Activated naive CD4-positive, alpha-beta T cell treated with anti-CD3 and anti-CD28 coated beads for 36 hours (primary cell): ENCODE data around the gene CHN1. TPM values are rescaled to one million over a fixed set of nuclear protein-coding genes. Genes with fewer than 3 reads are reported as not detected.
A peak's percentile ranks its signal among the peaks of the same experiment; 100 is the strongest.

ENCODE experiments used
- CTCF ChIA-PET: fragments of 350-600 bp; sonication (Branson Sonifier 250); formaldehyde crosslinking; loops from one replicate; lab custom pipeline; 2021; ENCODE audit warnings: antibody characterized with exemption; lab: Charles Lee
- DNase-seq: peaks from one replicate; pipeline ENCODE4 v3.0.0-alpha.2; 2020
- H3K27ac Mint-ChIP-seq: one replicate; pipeline ENCODE4 v1.8.0; 2021; ENCODE audit warnings: mild to moderate bottlenecking, mixed read lengths
- H3K27me3 Mint-ChIP-seq: one replicate; pipeline ENCODE4 v1.8.0; 2021; ENCODE audit warnings: low read depth, mixed read lengths
- H3K36me3 Mint-ChIP-seq: one replicate; pipeline ENCODE4 v1.8.0; 2021; ENCODE audit warnings: low read depth, mixed read lengths
- H3K4me1 Mint-ChIP-seq: one replicate; pipeline ENCODE4 v1.8.0; 2021; ENCODE audit warnings: low read depth, mixed read lengths
- H3K4me3 Mint-ChIP-seq: one replicate; pipeline ENCODE4 v1.8.0; 2021; ENCODE audit warnings: mild to moderate bottlenecking, moderate library complexity, mixed read lengths
- H3K9me3 Mint-ChIP-seq: one replicate; pipeline ENCODE4 v1.8.0; 2021; ENCODE audit warnings: mixed read lengths
- intact Hi-C: fragments of 100-400 bp; cut with micrococcal nuclease; formaldehyde crosslinking; loops from one replicate; pipeline ENCODE4 v1.15.1; 2023
- total RNA-seq, 2 experiments: library from RNA; stranded (reverse); gene quantifications; one replicate each; pipeline ENCODE4 v1.2.3, GENCODE V29; 2021

Gene CHN1
- total RNA-seq, 2 experiments from 2014 or later: 2.1 to 3.3 TPM

GRCh38 chr2:174776223-174776622 lies 229.0 kb downstream of the CHN1 start:
- H3K4me1 Mint-ChIP-seq: peaks cover 45% of the 10 kb centered on the region

GRCh38 chr2:174775571-174775980 lies 229.6 kb downstream of the CHN1 start:
- Mint-ChIP-seq H3K9me3 (no peaks in the 10 kb centered on the region), H3K4me1 (peaks cover 44% of the 10 kb centered on the region), H3K27ac (no peak overlapping the region), H3K36me3 (no peaks in the 10 kb centered on the region), H3K4me3 (no peak overlapping the region), H3K27me3 (no peaks in the 10 kb centered on the region)
- intact Hi-C loops: loop anchor here (10.0 kb wide), 1 partner anchor 129 kb away; no protein-coding TSS in a partner anchor
- CTCF ChIA-PET: interaction anchor here (0.6 to 3.9 kb wide), 10 partner anchors 10 to 111 kb away, joined by 3 to 15 read pairs (median 3); no protein-coding TSS in a partner anchor
- no peak for DNase-seq

More at GRCh38 chr2:174776223-174776622, 229.0 kb downstream of the CHN1 start:
- CTCF ChIA-PET: interaction anchor here (0.5 to 3.9 kb wide), 7 partner anchors 9 to 223 kb away, joined by 3 to 15 read pairs (median 3); no protein-coding TSS in a partner anchor
- no peak overlapping the region for H3K4me3 Mint-ChIP-seq
- no peaks in the 10 kb centered on the region for H3K27me3 Mint-ChIP-seq
- intact Hi-C loops: loop anchor here (10.0 kb wide), 1 partner anchor 129 kb away; no protein-coding TSS in a partner anchor
- H3K27ac Mint-ChIP-seq: no peak overlapping the region
- H3K36me3 Mint-ChIP-seq: no peaks in the 10 kb centered on the region
- H3K9me3 Mint-ChIP-seq: no peaks in the 10 kb centered on the region
- DNase-seq: peak; percentile 27

DNA sequence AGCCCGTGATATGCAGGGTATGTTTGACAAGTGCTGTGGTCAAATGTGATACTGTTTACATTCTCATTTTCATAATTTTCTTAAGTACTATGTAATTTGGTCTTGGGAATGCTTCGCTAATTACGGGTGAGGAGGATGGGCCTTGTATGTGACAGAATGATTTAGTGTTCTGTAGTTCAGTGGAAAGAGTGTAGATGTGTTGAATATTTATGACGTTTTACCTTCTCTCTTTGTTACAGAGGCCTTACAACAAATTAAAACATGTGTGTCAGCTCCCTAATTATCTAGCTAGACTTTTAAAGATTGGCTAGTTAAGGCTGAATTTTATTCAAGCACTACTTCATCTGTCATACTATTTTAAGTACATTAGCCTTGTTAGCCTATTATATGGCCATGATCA lies 230.3 kb downstream of the CHN1 start:
- intact Hi-C loops: loop anchor here (5.0 to 10.0 kb wide), 2 partner anchors 130 to 152 kb away; no protein-coding TSS in a partner anchor
- no peak overlapping the region for H3K4me3 Mint-ChIP-seq
- H3K9me3 Mint-ChIP-seq: no peaks in the 10 kb centered on the region
- no peaks in the 10 kb centered on the region for H3K27me3 Mint-ChIP-seq
- CTCF ChIA-PET: interaction anchor here (0.6 to 3.9 kb wide), 9 partner anchors 9 to 397 kb away, joined by 3 to 15 read pairs (median 4); no protein-coding TSS in a partner anchor
- DNase-seq: no peak
- H3K27ac Mint-ChIP-seq: no peak overlapping the region
- no peaks in the 10 kb centered on the region for H3K36me3 Mint-ChIP-seq
- H3K4me1 Mint-ChIP-seq: peaks cover 39% of the 10 kb centered on the region

- no peaks in the 10 kb centered on the region for H3K27me3 Mint-ChIP-seq
- H3K9me3 Mint-ChIP-seq: no peaks in the 10 kb centered on the region
Observed at GRCh38 chr2:174773215-174773614, 232.0 kb downstream of the CHN1 start.

DNA sequence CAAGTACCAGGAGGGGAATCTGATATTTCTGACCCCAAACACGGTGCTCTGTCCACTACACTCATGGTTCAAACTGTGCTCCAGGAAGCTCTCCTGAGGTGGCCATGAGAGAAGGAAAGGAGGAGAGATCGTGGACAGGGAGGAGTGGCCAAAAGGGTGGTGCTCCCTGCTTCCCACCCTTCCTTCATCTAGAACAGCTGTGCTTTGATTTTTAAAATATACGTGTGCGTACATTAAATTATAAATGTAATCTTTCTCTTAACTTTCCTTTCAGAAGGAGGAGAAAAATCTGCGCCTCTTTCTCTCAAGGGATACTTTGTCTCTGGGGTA lies 232.7 kb downstream of the CHN1 start:
- no peak for DNase-seq
- Mint-ChIP-seq H3K4me3 (no peak overlapping the region), H3K9me3 (no peaks in the 10 kb centered on the region), H3K36me3 (no peaks in the 10 kb centered on the region), H3K27ac (no peak overlapping the region), H3K27me3 (no peaks in the 10 kb centered on the region), H3K4me1 (peaks cover 17% of the 10 kb centered on the region)
- CTCF ChIA-PET: interaction anchor here (0.8 to 4.7 kb wide), 13 partner anchors 10 to 264 kb away, joined by 3 to 42 read pairs (median 7); partner anchors contain the start of gene CHN1
- intact Hi-C loops: loop anchor here (5.0 to 10.0 kb wide), 2 partner anchors 132 to 155 kb away; no protein-coding TSS in a partner anchor

More at GRCh38 chr2:174773215-174773614, 232.0 kb downstream of the CHN1 start:
- CTCF ChIA-PET: interaction anchor here (0.8 to 4.7 kb wide), 7 partner anchors 20 to 263 kb away, joined by 3 to 42 read pairs (median 3); no protein-coding TSS in a partner anchor
- intact Hi-C loops: loop anchor here (5.0 to 10.0 kb wide), 2 partner anchors 132 to 154 kb away; no protein-coding TSS in a partner anchor
- Mint-ChIP-seq H3K4me1 (peaks cover 25% of the 10 kb centered on the region), H3K4me3 (no peak overlapping the region), H3K27ac (no peak overlapping the region), H3K36me3 (no peaks in the 10 kb centered on the region)
- no peak for DNase-seq

DNA sequence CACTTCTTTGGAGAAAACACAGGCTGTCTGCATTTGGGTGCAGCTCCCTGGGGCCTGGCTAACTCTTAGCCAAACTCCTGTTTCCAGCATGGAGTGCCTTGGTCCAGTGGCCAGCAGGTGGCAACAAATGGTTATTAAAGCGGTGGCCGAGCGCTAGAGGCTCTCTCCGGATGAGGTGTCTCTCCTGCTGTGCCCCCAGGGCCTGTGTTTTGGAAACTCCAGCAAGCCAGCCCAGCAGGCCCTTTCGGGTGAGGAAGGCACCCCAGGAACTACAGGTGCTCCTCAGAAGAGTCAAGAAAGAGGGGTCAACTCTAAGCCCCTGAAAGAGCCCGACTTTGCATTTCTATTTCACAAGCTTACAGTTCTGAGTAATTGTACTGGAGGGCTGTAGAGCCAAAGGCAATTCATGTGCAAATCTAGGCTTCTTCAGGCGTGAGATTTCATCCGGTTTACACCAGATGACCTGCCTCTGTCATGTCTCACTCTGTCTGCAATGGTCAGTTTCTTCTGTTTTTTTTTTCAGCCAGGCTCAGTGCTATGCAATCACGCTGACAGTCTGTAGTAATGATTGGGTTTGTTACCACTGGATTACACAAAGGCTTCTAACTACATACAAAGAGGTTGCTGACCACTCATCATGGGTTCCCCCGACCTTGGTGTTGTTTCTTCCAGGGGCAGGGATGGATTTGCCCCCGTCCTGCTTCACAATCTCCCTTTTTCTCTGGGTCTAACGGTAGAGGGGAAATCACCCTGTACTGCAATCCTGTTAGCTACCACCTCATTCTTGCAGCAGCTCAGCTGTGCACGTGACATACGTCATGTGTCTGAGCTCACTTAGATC lies 233.3 kb downstream of the CHN1 start:
- no peaks in the 10 kb centered on the region for H3K9me3 Mint-ChIP-seq
- intact Hi-C loops: loop anchor here (1.0 to 10.0 kb wide), 5 partner anchors 75 to 218 kb away; no protein-coding TSS in a partner anchor
- H3K4me3 Mint-ChIP-seq: no peak overlapping the region
- H3K27me3 Mint-ChIP-seq: no peaks in the 10 kb centered on the region
- no peak overlapping the region for H3K27ac Mint-ChIP-seq
- H3K36me3 Mint-ChIP-seq: no peaks in the 10 kb centered on the region
- CTCF ChIA-PET: interaction anchor here (0.7 to 4.7 kb wide), 25 partner anchors 10 to 292 kb away, joined by 3 to 42 read pairs (median 4); partner anchors contain the start of gene CHN1
- H3K4me1 Mint-ChIP-seq: peaks cover 13% of the 10 kb centered on the region
- DNase-seq: peak; percentile 74

- CTCF ChIA-PET: interaction anchor here (0.6 to 4.7 kb wide), 23 partner anchors 9 to 292 kb away, joined by 3 to 42 read pairs (median 4); partner anchors contain the start of gene CHN1
- no peak for DNase-seq
- intact Hi-C loops: loop anchor here (1.0 to 10.0 kb wide), 5 partner anchors 74 to 219 kb away; no protein-coding TSS in a partner anchor
- H3K27ac Mint-ChIP-seq: no peak overlapping the region
- no peaks in the 10 kb centered on the region for H3K9me3 Mint-ChIP-seq
- H3K36me3 Mint-ChIP-seq: no peaks in the 10 kb centered on the region
- peaks cover 8% of the 10 kb centered on the region for H3K4me1 Mint-ChIP-seq
- H3K4me3 Mint-ChIP-seq: no peak overlapping the region
- no peaks in the 10 kb centered on the region for H3K27me3 Mint-ChIP-seq
Observed at GRCh38 chr2:174771136-174771535, 234.0 kb downstream of the CHN1 start.

DNA sequence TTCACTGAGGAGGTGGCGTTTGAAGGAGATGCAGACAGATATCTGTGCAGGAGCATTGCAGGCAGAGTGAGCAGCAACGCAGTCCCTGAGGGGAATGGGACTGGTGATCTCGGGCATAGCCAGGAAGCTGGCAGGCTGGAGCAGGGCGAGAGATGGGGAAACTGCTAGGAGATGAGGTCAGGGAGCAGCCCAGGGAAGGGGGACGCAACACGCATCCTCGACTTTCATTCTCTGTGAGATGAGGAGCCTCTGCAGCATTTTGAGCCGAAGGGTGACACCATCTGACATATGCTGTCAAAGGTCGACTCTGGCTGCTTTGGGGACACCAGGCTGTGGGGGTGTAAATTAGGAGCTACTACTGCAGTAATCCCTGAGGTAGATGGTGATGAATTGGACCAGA lies 236.6 kb downstream of the CHN1 start:
- intact Hi-C loops: no loop called here
- no peaks in the 10 kb centered on the region for H3K27me3 Mint-ChIP-seq

GRCh38 chr2:174766271-174766670 lies 238.9 kb downstream of the CHN1 start:
- no peaks in the 10 kb centered on the region for H3K9me3 Mint-ChIP-seq
- no peak overlapping the region for H3K27ac Mint-ChIP-seq
- no peak overlapping the region for H3K4me3 Mint-ChIP-seq
- no peaks in the 10 kb centered on the region for H3K36me3 Mint-ChIP-seq
- H3K27me3 Mint-ChIP-seq: no peaks in the 10 kb centered on the region
- no peak for DNase-seq
- intact Hi-C loops: no loop called here
- CTCF ChIA-PET: interaction anchor here (1.4 kb wide), 1 partner anchor 9 kb away, joined by 5 read pairs; no protein-coding TSS in a partner anchor
- H3K4me1 Mint-ChIP-seq: peaks cover 8% of the 10 kb centered on the region

More for the DNA sequence above, 236.6 kb downstream of the CHN1 start:
- no peaks in the 10 kb centered on the region for H3K4me1 Mint-ChIP-seq
- no peaks in the 10 kb centered on the region for H3K9me3 Mint-ChIP-seq
- H3K4me3 Mint-ChIP-seq: no peak overlapping the region
- no peak for DNase-seq
- no peak overlapping the region for H3K27ac Mint-ChIP-seq
- CTCF ChIA-PET: no interaction called here
- H3K36me3 Mint-ChIP-seq: no peaks in the 10 kb centered on the region

GRCh38 chr2:174765576-174765975 lies 239.6 kb downstream of the CHN1 start:
- Mint-ChIP-seq H3K4me1 (peaks cover 8% of the 10 kb centered on the region), H3K4me3 (no peak overlapping the region), H3K27ac (no peak overlapping the region), H3K27me3 (no peaks in the 10 kb centered on the region), H3K9me3 (no peaks in the 10 kb centered on the region), H3K36me3 (no peaks in the 10 kb centered on the region)
- CTCF ChIA-PET: interaction anchor here (0.7 to 5.1 kb wide), 4 partner anchors 10 to 224 kb away, joined by 3 to 26 read pairs (median 4); no protein-coding TSS in a partner anchor
- DNase-seq: no peak
- intact Hi-C loops: no loop called here

DNA sequence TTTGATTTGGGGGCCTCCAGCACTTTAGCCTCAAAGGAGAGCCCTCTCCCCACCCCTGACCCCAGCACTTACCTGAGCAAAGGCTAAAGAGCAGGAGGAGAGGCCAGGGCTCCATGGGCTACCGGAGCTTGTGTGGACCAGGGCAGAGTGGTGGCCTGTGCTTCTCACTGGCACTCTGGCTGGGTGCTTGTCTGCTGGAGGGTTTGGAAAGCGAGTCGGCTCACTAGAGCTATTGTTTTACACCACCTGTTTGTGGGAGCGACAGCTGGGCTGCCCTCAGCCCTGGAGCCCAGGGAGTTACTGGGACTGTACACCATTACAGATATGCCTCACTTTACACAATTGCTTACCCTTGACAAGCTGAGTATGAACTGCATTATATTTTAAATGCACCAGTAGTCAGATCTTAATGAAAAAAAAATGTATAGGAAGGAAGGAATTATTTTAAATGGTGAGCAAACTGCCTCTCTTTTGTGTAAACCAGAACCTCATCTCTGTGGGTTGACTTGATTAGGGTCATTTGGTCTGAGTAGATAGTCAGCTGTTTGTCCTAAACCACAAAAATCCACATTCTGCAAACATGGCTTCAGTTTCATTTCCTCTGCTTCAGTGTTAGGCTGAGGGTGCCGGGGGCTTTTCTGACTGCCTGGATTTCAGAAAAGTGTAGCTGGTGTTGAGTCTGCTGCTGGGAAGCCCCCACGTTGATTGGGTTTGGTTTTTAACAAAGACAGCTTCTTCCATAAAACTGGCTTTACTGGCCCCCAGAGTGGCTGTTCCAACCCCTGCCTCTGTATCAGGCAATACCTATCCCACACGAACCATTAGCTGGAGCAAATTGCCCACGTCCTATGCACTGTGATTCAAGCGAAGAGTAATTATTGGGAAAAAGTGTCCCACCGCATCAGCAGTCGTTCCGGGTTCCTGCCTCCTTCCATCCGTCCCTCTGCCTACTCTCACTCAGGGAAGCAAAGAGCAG lies 240.6 kb downstream of the CHN1 start, which contains the start of gene CHRNA1:
Gene CHRNA1 (minus strand): TSS at position 193 of the 976 bp plus-strand sequence. CDS start 78 bp downstream, at position 115.
- peaks cover 8% of the 10 kb centered on the region for H3K4me1 Mint-ChIP-seq
- no peaks in the 10 kb centered on the region for H3K36me3 Mint-ChIP-seq
- no peak within 1 kb of the TSS for H3K27ac Mint-ChIP-seq
- no peak for DNase-seq
- no peaks in the 10 kb centered on the region for H3K9me3 Mint-ChIP-seq
- no peaks in the 10 kb centered on the region for H3K27me3 Mint-ChIP-seq
- H3K4me3 Mint-ChIP-seq: no peak within 1 kb of the TSS
- CTCF ChIA-PET: interaction anchor here (0.5 to 5.1 kb wide), 7 partner anchors 11 to 225 kb away, joined by 3 to 26 read pairs (median 4); no protein-coding TSS in a partner anchor
- intact Hi-C loops: no loop called here
